GM23248 (cell line): ENCODE results near the gene NDUFS6.

ENCODE experiments used
- EZH2 ChIP-seq: fragments of 200-600 bp; sonication (generic); IDR thresholded peaks from 2 replicates; pipeline ENCODE4 v1.6.1; 2018; ENCODE audit warnings: antibody characterized with exemption, mild to moderate bottlenecking; ENCODE audit not compliant: insufficient read depth, poor library complexity, severe bottlenecking
- EZH2phosphoT487 ChIP-seq: fragments of 200-600 bp; sonication (generic); IDR thresholded peaks from 2 replicates; pipeline ENCODE4 v1.6.1; 2018; ENCODE audit warnings: antibody characterized with exemption, moderate library complexity, mild to moderate bottlenecking, low read depth; ENCODE audit not compliant: insufficient read depth

DNA sequence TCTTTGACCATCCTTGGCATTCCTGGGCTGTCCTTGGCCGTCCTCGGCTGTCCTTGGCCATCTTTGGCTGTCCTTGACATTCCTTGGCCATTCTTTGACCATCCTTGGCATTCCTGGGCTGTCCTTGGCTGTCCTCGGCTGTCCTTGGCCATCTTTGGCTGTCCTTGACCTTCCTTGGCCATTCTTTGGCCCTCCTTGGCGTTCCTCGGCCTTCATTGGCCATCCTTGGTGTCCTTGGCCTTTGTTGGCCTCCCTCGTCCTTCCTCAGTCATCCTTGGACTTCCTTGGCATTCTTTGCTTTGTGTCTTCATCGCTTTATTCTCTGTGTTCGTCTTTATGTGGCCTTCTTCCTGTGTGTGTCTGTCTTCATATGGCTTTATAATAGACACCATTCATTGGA lies 20.7 kb downstream of the NDUFS6 start:
- no peak for TF ChIP-seq EZH2
- no peak for TF ChIP-seq EZH2phosphoT487
